Measurements from ENCODE around the gene MTHFD2.
A peak's percentile ranks its signal among the peaks of the same experiment; 100 is the strongest.
"Not testable (repeated sequence)": the region's sequence is repeated elsewhere in the genome, so short reads cannot be mapped to it uniquely, and the experiment has no call there.

Gene MTHFD2

GRCh38 chr2:74205596-74205995 is 7.2 kb downstream of the MTHFD2 start:
- Histone ChIP-seq H4K20me1 (ENCODE audit: insufficient read depth, low read length) (peaks cover 74% of the 10 kb centered on the region), H3K36me3 (ENCODE audit: insufficient read depth, low read length) (peaks cover 90% of the 10 kb centered on the region), H3K4me2 (ENCODE audit: insufficient read depth, low read length) (no peak overlapping the region), H3K9me3 (ENCODE audit: insufficient read depth, low read length, severe bottlenecking) (no peaks in the 10 kb centered on the region), H2AFZ (ENCODE audit: low read depth, low read length) (no peak overlapping the region), H3K27ac (ENCODE audit: low read length) (no peak overlapping the region), H3K27me3 (ENCODE audit: insufficient read depth, low read length, poor library complexity) (no peaks in the 10 kb centered on the region), H3K4me3 (ENCODE audit: low read depth in 1 of 2, low read length in 2 of 2) (no peak overlapping the region), H3K9ac (ENCODE audit: low read depth, low read length) (no peak overlapping the region), H3K79me2 (ENCODE audit: insufficient read depth, low read length) (peaks cover 80% of the 10 kb centered on the region), H3K4me1 (ENCODE audit: insufficient read depth, low read length) (peaks cover 46% of the 10 kb centered on the region)
- peak; percentile 39; the same call in 1 of the 3 replicates for ATAC-seq (ENCODE audit: insufficient read depth, low read depth)
- no peak for DNase-seq
- no peak for TF ChIP-seq EZH2 (IDR thresholded peaks at IDR 0.05; ENCODE audit: borderline replicate concordance, low read depth, low read length, severe bottlenecking)
- TF ChIP-seq, protein P1, sequence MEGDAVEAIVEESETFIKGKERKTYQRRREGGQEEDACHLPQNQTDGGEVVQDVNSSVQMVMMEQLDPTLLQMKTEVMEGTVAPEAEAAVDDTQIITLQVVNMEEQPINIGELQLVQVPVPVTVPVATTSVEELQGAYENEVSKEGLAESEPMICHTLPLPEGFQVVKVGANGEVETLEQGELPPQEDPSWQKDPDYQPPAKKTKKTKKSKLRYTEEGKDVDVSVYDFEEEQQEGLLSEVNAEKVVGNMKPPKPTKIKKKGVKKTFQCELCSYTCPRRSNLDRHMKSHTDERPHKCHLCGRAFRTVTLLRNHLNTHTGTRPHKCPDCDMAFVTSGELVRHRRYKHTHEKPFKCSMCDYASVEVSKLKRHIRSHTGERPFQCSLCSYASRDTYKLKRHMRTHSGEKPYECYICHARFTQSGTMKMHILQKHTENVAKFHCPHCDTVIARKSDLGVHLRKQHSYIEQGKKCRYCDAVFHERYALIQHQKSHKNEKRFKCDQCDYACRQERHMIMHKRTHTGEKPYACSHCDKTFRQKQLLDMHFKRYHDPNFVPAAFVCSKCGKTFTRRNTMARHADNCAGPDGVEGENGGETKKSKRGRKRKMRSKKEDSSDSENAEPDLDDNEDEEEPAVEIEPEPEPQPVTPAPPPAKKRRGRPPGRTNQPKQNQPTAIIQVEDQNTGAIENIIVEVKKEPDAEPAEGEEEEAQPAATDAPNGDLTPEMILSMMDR (IDR thresholded peaks at IDR 0.05; ENCODE audit: borderline replicate concordance, extremely low read depth, low read length, poor library complexity, severe bottlenecking): no peak

DNA sequence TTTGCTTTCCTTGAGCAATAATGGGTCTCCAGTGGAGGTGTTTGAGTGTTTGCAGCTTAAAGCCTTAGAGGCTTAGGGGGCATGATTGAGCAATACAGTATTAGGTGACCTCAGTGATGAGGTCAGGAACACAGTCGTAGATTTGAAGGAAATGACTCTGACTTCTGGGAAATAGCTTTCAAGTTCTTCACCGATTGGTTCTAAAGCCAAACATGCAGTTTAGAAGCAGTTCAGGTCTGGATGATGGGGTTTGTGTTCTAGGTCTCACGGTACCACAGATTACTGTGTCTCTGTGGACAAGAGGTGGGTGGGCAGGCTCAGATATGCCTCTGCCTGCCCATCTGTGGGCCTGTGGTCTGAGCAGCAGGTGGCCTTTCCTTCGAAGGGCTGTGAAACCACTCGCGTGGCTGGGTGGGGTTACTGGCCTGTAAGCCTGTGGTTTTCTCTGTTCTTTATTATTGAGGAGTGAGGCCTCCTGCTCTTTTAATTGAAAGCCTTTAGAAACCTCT is 7.8 kb downstream of the MTHFD2 start:
- no peaks in the 10 kb centered on the region for H3K9me3 ChIP-seq (ENCODE audit: insufficient read depth, low read length, severe bottlenecking)
- no peak overlapping the region; the same call in 1 of the 2 replicates for H3K27ac ChIP-seq (ENCODE audit: low read length)
- H3K4me1 ChIP-seq (ENCODE audit: insufficient read depth, low read length): peaks cover 39% of the 10 kb centered on the region
- H4K20me1 ChIP-seq (ENCODE audit: insufficient read depth, low read length): peaks cover 72% of the 10 kb centered on the region
- peaks cover 77% of the 10 kb centered on the region for H3K79me2 ChIP-seq (ENCODE audit: insufficient read depth, low read length)
- no peak for TF ChIP-seq EZH2 (IDR thresholded peaks at IDR 0.05; ENCODE audit: borderline replicate concordance, low read depth, low read length, severe bottlenecking)
- TF ChIP-seq, protein P1 (IDR thresholded peaks at IDR 0.05; ENCODE audit: borderline replicate concordance, extremely low read depth, low read length, poor library complexity, severe bottlenecking): no peak
- H3K4me3 ChIP-seq (ENCODE audit: low read depth in 1 of 2, low read length in 2 of 2): no peak overlapping the region
- peaks cover 93% of the 10 kb centered on the region for H3K36me3 ChIP-seq (ENCODE audit: insufficient read depth, low read length)
- ATAC-seq (ENCODE audit: insufficient read depth, low read depth) (peak; percentile 63), DNase-seq (peak; percentile 25)
- no peaks in the 10 kb centered on the region for H3K27me3 ChIP-seq (ENCODE audit: insufficient read depth, low read length, poor library complexity)
- H3K4me2 ChIP-seq (ENCODE audit: insufficient read depth, low read length): 0 out of 2 replicates have a peak overlapping the region, but pooled peaks have one; percentile 11
- no peak overlapping the region for H2AFZ ChIP-seq (ENCODE audit: low read depth, low read length)
- no peak overlapping the region for H3K9ac ChIP-seq (ENCODE audit: low read depth, low read length)

GRCh38 chr2:74212702-74213410 is 14.4 kb downstream of the MTHFD2 start:
- no peaks in the 10 kb centered on the region for H3K27me3 ChIP-seq (ENCODE audit: insufficient read depth, low read length, poor library complexity)
- no peak overlapping the region for H3K4me2 ChIP-seq (ENCODE audit: insufficient read depth, low read length)
- H3K9me3 ChIP-seq (ENCODE audit: insufficient read depth, low read length, severe bottlenecking): no peaks in the 10 kb centered on the region
- no peak for ATAC-seq (ENCODE audit: insufficient read depth, low read depth)
- no peak overlapping the region for H3K9ac ChIP-seq (ENCODE audit: low read depth, low read length)
- H3K4me3 ChIP-seq (ENCODE audit: low read depth in 1 of 2, low read length in 2 of 2): no peak overlapping the region
- H2AFZ ChIP-seq (ENCODE audit: low read depth, low read length): no peak overlapping the region
- H4K20me1 ChIP-seq (ENCODE audit: insufficient read depth, low read length): peaks cover 17% of the 10 kb centered on the region; the same call in 1 of the 2 replicates
- no peak for DNase-seq
- H3K27ac ChIP-seq (ENCODE audit: low read length): no peak overlapping the region
- TF ChIP-seq, protein P1 (IDR thresholded peaks at IDR 0.05; ENCODE audit: borderline replicate concordance, extremely low read depth, low read length, poor library complexity, severe bottlenecking): no peak
- no peak for TF ChIP-seq EZH2 (IDR thresholded peaks at IDR 0.05; ENCODE audit: borderline replicate concordance, low read depth, low read length, severe bottlenecking)
- no peaks in the 10 kb centered on the region for H3K4me1 ChIP-seq (ENCODE audit: insufficient read depth, low read length)
- H3K36me3 ChIP-seq (ENCODE audit: insufficient read depth, low read length): peaks cover 92% of the 10 kb centered on the region
- H3K79me2 ChIP-seq (ENCODE audit: insufficient read depth, low read length): peaks cover 11% of the 10 kb centered on the region

GRCh38 chr2:74215771-74216170 is 17.4 kb downstream of the MTHFD2 start:
- H3K79me2 ChIP-seq (ENCODE audit: insufficient read depth, low read length); H2AFZ ChIP-seq (ENCODE audit: low read depth, low read length); DNase-seq; H3K4me2 ChIP-seq (ENCODE audit: insufficient read depth, low read length); H3K9me3 ChIP-seq (ENCODE audit: insufficient read depth, low read length, severe bottlenecking); H3K9ac ChIP-seq (ENCODE audit: low read depth, low read length); ATAC-seq (ENCODE audit: insufficient read depth, low read depth); H3K27me3 ChIP-seq (ENCODE audit: insufficient read depth, low read length, poor library complexity); H3K4me1 ChIP-seq (ENCODE audit: insufficient read depth, low read length); H3K27ac ChIP-seq (ENCODE audit: low read length); H3K4me3 ChIP-seq (ENCODE audit: low read depth in 1 of 2, low read length in 2 of 2): not testable (repeated sequence)
- H3K36me3 ChIP-seq (ENCODE audit: insufficient read depth, low read length): peaks cover 73% of the 10 kb centered on the region
- H4K20me1 ChIP-seq (ENCODE audit: insufficient read depth, low read length): peaks cover 16% of the 10 kb centered on the region; the same call in 1 of the 2 replicates
